ENCODE results near the gene THAP8.
A peak's percentile ranks its signal among the peaks of the same experiment; 100 is the strongest.
"Not testable (repeated sequence)": the region's sequence is repeated elsewhere in the genome, so short reads cannot be mapped to it uniquely, and the experiment has no call there.

Gene THAP8

GRCh38 chr19:36054119-36054732 is at the start of gene THAP8:
TSS of gene THAP8 (minus strand) at chr19:36054285. CDS start at chr19:36054217, 68 bp downstream.
- peak; percentile 99 for DNase-seq

GRCh38 chr19:36103040-36103626 is 49.0 kb upstream of the THAP8 start:
- no peak for DNase-seq

GRCh38 chr19:36101550-36102327 is 47.7 kb upstream of the THAP8 start:
- no peak for DNase-seq

- DNase-seq: no peak
These were observed 46.4 kb upstream of the THAP8 start for GRCh38 chr19:36100476-36100875.

- DNase-seq: no peak
These were observed 45.2 kb upstream of the THAP8 start for GRCh38 chr19:36099166-36099785.

GRCh38 chr19:36097036-36097435 is 43.0 kb upstream of the THAP8 start:
- DNase-seq: no peak

- no peak for DNase-seq
These were observed 39.6 kb upstream of the THAP8 start for GRCh38 chr19:36093687-36094086.

GRCh38 chr19:36093146-36093662 is 39.1 kb upstream of the THAP8 start:
- no peak for DNase-seq

- no peak for DNase-seq
These were observed 38.5 kb upstream of the THAP8 start for GRCh38 chr19:36092566-36092965.

GRCh38 chr19:36090910-36091695 is 37.0 kb upstream of the THAP8 start:
- DNase-seq: no peak

- no peak for DNase-seq
These were observed 35.8 kb upstream of the THAP8 start for GRCh38 chr19:36089847-36090246.

GRCh38 chr19:36086326-36086725 is 32.2 kb upstream of the THAP8 start:
- DNase-seq: no peak

GRCh38 chr19:36084231-36085009 is 30.3 kb upstream of the THAP8 start:
- no peak for DNase-seq

GRCh38 chr19:36082916-36083315 is 28.8 kb upstream of the THAP8 start:
- DNase-seq: no peak

- no peak for DNase-seq
These were observed 27.8 kb upstream of the THAP8 start for GRCh38 chr19:36081894-36082293.

- DNase-seq: no peak
These were observed 27.3 kb upstream of the THAP8 start for GRCh38 chr19:36081385-36081784.

- no peak for DNase-seq
These were observed 25.4 kb upstream of the THAP8 start for GRCh38 chr19:36079389-36079945.

GRCh38 chr19:36073121-36073876 is 19.2 kb upstream of the THAP8 start:
- no peak for DNase-seq

GRCh38 chr19:36072081-36072480 is 18.0 kb upstream of the THAP8 start:
- DNase-seq: no peak

- DNase-seq: not testable (repeated sequence)
These were observed 14.9 kb upstream of the THAP8 start for GRCh38 chr19:36068810-36069499.
